Ovary (tissue), 3 donors: ENCODE results near the gene FILIP1L.

Source experiments
- EP300 ChIP-seq: sonication (generic); formaldehyde crosslinking; IDR thresholded peaks from one replicate; pipeline ENCODE4 v1.6.1; 2017; ENCODE audit warnings: antibody characterized with exemption
- POLR2A ChIP-seq: fragments of 450-650 bp; IDR thresholded peaks from one replicate; pipeline ENCODE4 v1.6.1; 2017; ENCODE audit warnings: antibody characterized with exemption, mild to moderate bottlenecking, moderate library complexity
- TF ChIP-seq, protein P1 (sequence below), 3 donors: fragments of 450-650 bp in 2 of 3; fragments of 200-600 bp in 1 of 3; IDR thresholded peaks; one replicate each; pipeline versions ENCODE4 v1.5.1 to v1.8.0; 2016 to 2022; ENCODE audit warnings: antibody characterized with exemption in 3 of 3, mild to moderate bottlenecking in 1 of 3
- donor health status: DM: no; HTN: no; CAD: no.

DNA sequence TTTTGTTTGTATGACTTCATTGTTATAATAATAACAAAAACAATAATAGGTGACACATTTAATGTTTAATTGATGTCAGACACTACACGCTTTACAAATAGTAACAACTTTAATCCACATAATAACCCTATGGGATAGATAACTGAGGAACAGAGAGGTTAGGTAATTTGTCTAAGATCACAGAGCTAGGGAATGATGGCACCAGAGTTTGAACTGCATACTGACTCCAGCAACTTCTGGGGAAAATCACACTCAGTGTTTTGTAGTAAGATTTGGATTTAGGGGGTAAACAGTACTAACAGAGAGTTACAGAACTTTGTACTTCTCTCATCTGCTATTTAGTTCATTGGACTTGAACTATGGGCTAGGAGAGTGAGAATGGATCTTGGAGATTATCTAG, 230.6 kb downstream of the FILIP1L start:
- TF ChIP-seq, protein P1, sequence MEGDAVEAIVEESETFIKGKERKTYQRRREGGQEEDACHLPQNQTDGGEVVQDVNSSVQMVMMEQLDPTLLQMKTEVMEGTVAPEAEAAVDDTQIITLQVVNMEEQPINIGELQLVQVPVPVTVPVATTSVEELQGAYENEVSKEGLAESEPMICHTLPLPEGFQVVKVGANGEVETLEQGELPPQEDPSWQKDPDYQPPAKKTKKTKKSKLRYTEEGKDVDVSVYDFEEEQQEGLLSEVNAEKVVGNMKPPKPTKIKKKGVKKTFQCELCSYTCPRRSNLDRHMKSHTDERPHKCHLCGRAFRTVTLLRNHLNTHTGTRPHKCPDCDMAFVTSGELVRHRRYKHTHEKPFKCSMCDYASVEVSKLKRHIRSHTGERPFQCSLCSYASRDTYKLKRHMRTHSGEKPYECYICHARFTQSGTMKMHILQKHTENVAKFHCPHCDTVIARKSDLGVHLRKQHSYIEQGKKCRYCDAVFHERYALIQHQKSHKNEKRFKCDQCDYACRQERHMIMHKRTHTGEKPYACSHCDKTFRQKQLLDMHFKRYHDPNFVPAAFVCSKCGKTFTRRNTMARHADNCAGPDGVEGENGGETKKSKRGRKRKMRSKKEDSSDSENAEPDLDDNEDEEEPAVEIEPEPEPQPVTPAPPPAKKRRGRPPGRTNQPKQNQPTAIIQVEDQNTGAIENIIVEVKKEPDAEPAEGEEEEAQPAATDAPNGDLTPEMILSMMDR (IDR thresholded peaks at IDR 0.05) = no peak
- TF ChIP-seq POLR2A = no peak
- TF ChIP-seq EP300 = no peak
